Middle frontal gyrus (tissue), 1 donor: ENCODE results near the gene EXPH5.

ENCODE experiments used
- DNase-seq: peaks from one replicate; pipeline ENCODE4 v3.0.0-alpha.2; 2015; ENCODE audit warnings: low spot score; ENCODE audit errors: extremely low spot score

The EXPH5 gene

DNA sequence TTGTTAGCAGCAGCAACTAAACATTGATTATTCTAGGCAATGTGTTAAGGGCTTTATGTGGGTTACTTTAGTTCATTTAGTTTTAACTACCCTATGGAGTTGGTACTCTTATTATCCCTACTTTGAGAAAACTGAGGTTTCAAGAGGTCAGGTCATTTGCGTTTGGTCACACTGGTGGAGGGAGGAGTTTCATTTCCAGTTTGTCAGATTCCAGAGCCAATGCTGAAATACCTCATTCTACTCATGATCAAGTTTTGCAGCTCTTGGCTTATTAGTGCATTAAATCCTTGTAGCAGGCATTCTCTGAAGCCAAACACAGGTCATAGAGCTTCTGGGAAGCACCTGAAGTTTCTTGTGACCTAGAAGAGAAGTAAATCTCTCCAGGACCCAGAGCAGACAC is 71.2 kb downstream of the EXPH5 start:
- no peak for DNase-seq

DNA sequence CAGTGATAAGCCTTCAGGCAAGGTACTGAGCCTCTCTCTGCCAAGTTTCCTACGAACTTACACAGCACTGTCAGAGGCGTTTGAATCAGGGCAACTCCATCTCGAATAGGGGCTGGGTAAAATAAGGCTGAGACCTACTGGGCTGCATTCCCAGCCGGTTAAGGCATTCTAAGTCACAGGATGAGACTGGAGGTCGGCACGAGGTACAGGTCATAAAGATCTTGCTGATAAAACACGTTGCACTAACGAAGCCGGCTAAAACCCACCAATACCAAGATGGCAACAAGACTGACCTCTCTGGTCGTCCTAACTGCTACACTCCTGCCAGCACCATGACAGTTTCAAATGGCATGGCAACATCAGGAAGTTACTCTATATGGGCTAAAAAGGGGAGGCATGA is 75.0 kb downstream of the EXPH5 start:
- DNase-seq, result no peak

DNA sequence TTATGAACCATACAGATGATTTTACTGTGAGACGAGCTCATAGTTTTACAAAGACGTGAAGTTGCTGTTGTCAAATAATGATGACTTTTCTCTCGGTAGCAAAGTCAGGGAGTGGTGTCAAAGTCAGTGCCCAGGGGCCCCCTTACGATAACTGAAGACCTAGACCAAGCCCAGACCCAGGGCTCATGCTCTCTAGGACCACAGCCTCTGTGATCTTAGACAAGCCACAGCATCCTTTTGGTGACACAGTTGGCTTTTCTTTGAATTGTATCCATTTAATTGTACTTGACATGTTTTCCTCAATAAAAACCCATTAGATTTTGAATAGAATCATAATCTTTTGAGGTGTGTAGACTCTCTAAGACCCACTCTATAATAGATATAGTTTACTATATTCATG is 77.4 kb downstream of the EXPH5 start:
- no peak for DNase-seq

DNA sequence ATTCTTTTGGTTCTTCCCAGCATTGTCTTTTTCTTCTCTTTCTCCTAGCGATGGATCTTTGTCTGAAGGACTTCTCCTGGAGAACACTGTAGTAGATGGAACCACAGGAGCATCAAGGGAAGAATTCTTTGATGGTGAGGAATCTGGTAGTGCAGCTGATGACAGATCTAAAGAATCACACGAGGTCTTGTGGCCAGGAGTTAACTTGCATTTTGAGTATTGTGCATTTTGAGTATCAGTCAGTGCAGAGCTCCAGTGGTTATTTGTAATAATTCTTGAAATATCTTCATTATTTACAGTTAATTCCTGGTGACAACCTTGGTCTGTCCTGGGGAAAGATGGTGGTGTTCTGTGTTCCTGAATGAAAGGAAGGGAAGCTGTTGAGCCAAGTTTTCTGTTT is 80.9 kb downstream of the EXPH5 start:
- DNase-seq, result no peak

DNA sequence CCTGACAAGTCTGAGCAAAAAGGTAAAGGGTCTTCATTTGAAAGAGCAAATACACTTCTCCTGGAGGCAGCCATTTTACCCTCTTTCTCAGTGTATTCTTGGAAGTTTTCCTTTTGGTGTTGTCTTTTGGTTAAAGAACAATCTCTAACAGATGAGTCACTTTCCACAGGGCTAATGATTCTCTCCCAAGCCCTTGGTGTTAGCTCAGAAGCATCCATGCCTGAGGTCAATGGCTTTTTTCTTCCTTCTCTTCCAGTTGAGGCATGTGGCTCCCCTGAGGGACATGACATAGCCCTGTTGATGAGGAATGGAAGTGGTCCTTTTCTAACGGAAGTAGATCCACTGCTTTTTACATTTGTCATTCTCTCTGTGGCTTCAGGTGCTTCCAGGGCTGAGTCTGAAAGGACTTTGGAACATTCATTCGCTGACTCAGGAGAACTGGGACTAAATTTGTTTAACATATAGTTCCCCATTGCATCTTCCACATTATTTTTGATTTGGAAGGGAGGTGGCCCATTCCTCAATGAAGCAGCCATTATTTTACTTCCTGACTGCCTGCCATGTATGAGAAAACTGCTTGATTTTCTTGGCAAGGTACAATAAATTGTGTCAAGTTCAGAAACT is 81.6 kb downstream of the EXPH5 start:
- DNase-seq, result no peak

DNA sequence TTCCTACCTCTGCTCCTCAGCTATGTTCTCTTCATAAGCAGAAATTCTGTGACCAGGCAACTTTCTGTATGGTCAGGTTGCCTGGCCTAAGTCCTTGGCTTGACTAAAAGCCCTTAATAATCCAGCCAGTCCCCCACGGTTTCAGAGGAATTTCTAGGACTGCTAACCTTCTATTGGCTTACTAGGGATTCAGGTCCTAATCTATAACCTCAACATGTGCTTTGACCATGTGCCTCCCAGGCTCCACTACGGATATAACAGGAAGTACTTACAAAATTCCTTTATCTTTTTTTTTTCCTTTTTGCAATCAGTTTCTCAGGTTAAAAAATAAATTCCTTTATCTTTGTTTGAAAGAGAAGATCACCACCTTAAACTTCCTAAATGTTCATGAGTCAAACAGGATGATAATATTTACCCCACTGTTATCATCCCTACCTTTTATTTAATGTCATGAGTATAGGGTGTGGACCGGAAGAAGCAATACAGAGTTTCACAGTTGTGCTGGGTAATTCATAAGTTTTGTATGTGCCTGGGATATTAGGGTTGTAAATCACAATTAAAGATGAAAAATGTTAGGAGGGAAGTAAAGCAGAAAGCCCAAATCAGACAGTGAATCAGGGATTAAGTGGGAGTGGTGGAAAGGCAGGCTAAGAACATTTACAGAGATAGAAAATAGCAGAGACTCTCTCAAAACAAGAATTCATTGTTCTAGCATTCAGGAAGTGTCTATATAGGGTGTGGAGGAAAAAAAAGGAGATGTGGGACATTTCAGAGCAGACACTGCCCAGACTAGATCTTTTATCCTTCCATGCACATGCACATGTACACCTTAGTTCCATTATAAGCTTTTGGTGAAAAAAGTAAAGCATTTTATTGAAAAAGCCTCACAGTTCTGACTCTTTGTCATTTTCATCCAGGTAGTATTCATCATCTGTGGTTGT is 84.6 kb downstream of the EXPH5 start:
- DNase-seq, result no peak

DNA sequence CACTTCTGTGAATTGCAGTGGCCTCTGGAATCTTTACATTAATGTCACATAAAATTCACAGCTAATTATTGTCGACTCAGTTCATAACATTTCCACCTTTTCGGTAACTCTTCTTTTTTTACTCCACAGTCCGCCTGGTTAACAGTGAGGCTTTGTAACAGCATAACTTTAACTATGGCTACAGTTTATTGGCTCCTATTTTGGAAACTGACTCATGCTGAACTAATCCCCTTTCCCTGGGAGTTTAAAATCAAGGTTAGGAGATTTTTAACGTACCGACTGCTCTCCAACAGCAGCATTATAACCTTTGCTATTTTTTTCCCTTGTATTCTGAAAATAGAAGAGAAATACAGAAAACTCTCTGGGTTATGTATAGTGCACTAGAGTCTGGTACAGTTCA is 92.2 kb downstream of the EXPH5 start:
- no peak for DNase-seq

DNA sequence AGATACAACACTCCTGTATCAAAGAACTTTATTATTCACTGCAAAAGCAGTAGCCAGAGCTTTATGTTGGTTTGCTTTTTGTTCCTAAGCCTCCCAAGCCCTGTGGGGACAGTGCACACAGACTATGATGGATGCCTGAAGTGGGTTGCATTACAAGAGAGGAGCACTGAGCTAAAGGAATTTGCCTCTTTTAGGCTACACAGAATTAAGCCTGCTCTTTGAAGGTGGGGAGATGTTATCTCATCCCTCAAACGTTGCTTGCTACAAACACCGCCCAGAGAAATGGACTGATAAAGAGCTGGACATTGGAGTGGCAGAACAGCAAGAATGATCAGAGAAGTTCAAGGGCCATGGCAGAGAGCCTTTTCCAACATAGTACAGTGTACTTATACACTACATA is 92.8 kb downstream of the EXPH5 start:
- DNase-seq, result no peak

DNA sequence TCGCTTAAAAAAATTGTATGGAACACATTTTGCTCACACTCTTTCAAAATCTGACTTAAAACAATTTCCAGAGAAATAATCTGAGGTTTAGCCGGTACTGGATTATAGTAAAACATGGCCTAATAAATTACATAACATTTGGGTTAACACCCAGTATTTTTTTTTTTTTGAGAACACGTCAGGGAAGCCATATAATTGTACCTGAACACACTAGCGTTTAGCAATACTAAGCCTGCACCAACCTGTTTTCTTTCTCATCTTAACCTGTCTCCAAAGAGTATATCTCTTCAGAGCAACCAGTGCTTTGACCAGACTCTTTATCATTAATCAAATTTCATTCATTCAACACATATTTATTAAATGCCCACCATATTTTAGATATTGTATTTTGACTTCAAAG is 93.4 kb downstream of the EXPH5 start:
- DNase-seq, result no peak

DNA sequence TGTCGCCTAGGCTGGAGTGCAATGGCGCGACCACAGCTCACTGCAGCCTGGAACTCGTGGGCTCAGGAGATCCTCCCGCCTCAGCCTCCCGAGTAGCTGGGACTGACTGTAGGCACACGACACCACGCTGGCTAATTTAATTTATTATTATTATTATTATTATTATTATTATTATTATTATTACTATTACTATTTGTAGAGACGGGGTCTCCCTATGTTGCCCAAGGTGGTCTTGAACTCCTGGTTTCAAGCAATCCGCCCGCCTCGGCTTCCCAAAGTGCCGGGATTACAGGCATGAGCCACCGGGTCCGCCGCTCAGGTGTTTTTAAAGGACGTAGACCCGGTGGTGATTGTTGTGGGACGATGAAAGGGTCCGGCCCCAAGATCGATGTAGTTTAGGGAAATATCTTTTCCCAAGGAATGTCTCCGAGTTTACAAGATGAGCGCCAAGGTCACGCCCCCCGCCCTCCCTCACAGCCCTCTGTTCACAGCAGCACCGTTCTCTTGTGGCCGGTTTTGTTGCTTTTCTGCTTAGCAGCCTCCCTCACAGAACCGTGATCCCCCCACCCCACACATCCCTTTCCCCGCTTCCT is 94.7 kb downstream of the EXPH5 start:
- DNase-seq, result no peak

DNA sequence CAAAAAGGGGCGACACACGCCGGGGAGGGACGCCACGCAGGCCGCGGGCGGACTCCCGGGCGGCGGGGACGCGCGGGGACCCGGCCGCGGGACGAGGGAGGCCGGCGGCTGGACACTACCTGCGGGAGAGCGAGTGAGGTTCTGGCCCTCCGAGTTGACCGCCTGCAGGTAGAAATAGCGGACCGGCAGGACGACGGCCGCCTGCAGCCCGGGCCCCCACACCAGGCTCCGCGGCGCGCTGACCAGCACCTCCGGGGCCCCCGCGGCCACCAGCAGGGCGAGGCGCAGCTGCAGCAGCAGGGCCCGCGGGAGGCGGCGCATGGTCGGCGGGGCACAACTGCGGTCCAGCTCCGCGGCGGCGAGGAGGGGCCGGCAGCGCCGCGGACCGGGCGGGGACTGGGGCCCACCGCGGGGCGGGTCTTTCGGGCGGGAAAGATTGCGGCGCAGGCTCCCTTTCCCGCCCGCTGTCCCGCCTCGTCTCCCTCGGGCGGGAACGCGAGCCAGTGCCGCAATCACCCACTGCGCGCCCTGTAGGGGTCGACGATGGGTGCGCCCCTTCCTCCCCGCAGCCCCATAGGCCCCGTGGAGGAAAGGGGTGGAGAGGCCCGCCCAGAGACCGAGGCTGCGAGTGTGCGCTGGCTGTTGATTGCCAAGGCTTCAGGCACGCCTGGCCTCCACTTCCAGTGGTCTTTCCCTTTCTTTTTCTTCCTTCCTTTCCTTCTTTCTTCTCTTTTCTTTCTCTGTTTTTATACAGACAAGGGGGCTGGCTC is 95.3 kb downstream of the EXPH5 start, which contains the start of gene POGLUT3:
TSS of gene POGLUT3 (minus strand) at position 339 of the 770 bp plus-strand sequence. CDS start at position 321, 18 bp downstream.
- no peak for DNase-seq

DNA sequence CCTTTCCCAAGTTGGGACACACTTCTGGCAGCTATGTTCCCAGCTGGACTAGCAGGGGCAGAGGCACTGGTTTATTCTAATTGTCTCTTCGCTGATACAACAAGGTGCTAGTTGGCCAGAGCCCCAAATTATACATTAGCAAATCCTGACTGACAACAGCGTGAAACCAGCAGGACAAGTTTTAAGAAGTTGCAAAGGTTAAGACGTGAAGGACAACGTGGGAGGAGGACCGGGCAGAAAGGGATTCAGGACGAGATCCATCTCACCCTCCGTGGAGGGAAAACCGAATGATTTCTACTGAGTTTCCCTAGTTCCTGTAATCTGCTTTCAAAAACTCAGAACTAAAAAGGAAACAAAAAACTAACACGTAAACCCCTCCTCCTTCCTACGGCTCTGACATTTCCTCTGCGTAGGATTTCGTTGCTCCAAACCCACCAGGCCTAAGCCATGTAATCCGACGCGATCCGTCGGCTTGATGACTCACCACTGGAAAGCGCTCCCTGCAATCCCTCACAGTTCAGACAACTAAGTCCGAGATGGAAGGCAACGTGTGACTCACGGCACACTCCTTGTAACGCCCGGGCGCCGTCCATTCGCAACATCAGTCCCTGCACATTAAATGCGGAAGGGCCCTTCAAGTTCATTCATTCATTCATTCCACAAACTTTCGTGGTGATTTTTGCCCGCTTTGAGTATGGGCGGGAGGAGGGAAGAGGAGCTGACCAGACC is 96.1 kb downstream of the EXPH5 start:
- DNase-seq, result peak; percentile 28

DNA sequence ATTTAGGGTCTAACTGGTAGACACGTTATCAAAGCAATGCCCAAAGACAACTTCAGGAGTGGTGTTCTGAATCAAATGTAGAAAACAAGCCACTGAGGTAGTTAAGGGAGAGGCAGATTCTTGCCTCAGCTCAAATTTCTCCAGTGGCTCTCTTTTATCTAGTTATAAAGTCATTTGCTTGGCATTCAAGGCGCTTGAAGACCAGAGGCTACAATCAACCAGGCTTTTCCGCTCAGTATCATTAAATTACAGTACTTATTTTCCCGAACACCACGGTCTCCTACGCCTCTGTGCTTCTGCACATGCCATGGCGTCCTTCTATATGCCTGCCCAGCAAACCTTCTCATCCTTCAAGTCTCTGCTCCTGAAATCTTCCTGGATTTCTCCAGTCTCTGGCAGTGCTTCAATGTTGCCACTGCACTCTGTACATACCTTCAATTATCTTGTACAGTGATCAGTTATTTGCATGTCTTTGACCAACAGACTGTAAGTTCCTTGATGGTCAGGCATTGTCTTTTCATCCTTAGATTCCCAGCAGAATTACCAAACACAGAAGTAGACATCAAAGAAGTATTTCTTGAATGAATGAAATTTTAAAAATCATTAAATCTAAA is 96.8 kb downstream of the EXPH5 start:
- DNase-seq, result no peak

DNA sequence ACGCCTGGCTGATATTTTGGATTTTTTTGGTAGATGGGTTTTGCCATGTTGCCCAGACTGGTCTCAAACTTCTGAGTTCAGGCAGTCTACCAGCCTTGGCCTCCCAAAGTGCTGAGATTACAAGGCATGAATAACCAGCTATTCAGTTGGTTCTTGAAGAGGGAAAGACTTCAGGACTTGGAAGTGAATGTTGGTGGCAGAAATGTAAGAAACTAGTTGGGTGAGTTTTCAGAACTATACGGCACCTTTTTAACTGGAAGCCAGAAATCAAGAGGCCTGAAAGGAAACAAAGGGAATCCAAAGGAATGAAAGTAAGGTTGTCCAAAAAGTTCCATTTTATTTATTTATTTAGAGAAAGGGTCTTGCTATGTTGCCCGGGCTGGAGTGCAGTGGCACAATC is 98.2 kb downstream of the EXPH5 start:
- DNase-seq, result no peak

DNA sequence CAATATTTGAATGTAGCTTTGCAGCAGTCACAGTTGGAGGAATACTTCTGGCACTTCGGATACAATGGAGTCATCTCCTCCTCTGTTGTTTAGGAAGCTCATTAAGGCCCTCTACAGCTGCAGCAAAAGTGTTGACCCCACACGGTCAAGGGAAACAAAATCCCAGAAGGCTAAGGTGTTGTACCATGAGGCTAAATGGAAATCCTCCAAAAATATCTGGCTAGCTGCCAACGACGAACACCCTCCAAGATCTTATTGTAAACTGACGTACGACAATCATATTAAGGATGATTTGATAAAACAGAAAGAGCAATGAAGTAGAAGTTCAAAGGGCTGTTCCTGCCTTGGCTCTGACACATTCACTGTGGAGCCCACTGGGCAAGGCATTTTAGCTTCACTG is 99.4 kb downstream of the EXPH5 start:
- DNase-seq, result no peak

DNA sequence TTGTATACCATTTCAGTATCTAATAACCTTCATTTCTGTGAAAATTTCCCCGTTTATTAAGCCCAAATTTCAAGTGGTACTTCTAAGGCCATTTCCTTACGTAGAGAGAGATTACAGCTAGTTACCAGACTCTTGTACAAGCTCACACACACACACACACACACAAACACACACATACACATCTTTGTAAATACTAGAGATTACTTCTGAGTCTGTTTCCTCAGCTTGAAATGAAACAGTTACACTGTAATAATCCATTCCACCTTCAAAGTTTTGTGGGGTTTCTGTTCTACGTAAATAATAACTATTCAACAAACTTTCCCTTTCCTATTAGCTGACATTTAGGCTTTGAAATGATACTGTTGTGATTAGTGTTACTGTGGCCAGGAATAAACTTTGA is 101.6 kb downstream of the EXPH5 start:
- no peak for DNase-seq

DNA sequence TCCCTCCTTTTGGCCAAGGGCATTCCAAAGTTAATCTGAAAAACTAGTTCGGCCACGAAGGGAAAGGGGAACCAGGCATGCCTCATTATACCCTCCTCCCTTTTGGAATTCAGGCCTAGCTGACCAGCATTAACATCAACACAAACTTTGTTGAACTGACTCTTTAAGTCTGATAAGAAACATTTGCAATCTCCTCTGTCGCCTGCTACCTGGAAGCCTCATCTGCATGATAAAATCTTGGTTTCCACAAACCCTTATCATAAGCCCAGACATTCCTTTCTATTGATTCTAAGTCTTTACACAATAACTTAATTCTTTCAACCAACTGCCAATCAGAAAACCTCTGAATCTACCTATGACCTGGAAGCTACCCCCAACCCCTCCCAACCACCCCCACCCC is 106.7 kb downstream of the EXPH5 start:
- DNase-seq, result no peak

DNA sequence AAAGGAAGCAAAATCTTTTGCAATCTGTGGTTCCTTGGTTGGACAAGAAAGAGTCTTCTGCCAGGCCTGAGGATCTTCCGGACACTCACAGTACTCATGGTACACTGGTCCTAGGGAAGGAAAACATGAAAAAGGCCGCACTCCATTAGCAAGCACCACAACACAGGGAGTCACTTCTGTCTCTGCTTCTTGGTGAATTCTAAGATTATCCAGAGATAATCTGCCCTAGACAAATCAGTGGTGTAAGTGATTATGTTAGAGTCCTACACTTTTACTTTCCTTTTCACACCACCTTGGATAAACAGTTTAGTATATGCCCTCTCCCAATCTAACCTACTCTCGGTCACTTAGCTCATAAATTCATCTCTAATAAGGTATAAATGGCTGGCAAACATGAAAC is 107.2 kb downstream of the EXPH5 start:
- DNase-seq, result no peak

DNA sequence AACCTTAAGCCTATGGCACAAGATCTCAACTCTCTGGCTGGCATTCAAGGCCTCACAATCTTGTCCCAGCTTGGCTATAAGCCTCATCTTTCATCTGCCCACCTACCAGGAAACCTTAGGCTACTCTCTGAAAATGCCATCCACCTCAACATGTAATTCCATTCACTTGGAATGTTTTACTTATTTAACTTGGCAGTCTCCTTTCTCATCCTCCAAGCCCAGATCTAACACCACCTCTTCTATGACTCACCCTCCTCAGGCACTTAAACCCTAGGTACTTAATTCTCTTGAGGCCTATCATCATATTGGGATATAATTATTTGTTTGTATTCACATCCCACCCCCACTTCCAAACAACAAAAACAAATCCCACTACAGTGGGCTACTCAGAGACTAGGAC is 110.4 kb downstream of the EXPH5 start:
- no peak for DNase-seq

DNA sequence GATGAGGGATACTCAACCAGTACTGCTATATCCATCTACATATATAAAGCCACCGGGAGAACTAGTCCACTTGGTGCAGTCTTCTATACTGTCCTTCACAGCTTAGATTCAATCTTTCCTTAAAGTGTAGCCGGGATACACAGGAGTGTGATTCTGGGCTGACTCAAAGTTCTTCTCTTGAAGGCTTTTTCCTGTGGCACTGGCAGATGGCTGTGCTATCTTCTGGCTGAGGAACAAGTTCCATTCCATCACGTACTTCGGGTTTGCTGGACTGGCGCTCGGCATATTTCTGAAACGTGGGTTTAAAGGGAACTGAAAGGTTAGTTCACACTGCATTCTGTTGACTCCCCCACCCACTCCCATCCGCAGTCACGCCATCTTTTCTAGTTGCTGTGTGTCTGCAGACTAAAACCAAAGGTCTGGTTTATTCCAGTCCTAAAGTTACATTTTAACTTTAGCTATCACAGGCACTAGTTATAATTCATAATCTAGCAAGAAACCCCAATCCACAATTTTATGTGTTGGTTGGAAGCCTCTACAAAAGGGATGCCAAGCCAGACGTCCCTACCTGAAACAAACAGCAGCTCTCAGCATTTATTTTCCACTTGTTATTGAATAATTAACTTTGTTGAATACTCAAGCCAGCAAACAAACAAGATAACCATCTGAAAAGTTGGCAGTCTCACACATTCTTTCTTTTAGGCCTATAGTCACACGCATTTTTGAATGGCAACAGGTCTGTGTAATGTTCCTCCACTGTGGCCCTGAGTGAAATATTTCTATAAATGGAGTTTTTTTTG is 118.7 kb downstream of the EXPH5 start:
- DNase-seq, result no peak
